Esophagus muscularis mucosa (tissue), 4 donors: Measurements from ENCODE around the gene IGF2. TPM values are rescaled to one million over a fixed set of nuclear protein-coding genes. Genes with fewer than 3 reads are reported as not detected.

Experiments
- DNase-seq: peaks from one replicate; pipeline ENCODE4 v3.0.0-alpha.2; 2017; ENCODE audit errors: extremely low spot score
- H3K27ac ChIP-seq, 4 donors: fragments of 200-600 bp; sonication (generic); replicated peaks in 1 of 4; 1 replicate in 3 of 4; 2 replicates in 1 of 4; pipeline ENCODE4 v1.5.1; 2016 to 2019; ENCODE audit warnings: mild to moderate bottlenecking in 1 of 4
- H3K27me3 ChIP-seq, 4 donors: fragments of 200-600 bp; sonication (generic); one replicate each; pipeline versions ENCODE4 v1.5.1 to v1.6.0; 2016 to 2019
- H3K36me3 ChIP-seq, 4 donors: fragments of 200-600 bp; sonication (generic); one replicate each; pipeline ENCODE4 v1.5.1; 2016 to 2019
- H3K4me1 ChIP-seq, 4 donors: fragments of 200-600 bp; sonication (generic); one replicate each; pipeline ENCODE4 v1.5.1; 2016 to 2019
- H3K4me3 ChIP-seq, 4 donors: fragments of 200-600 bp; sonication (generic); 1 replicate in 2 of 4; 2 replicates in 2 of 4; pipeline ENCODE4 v1.5.1; 2016 to 2019; ENCODE audit warnings: mild to moderate bottlenecking in 4 of 4, moderate library complexity in 1 of 4
- H3K9me3 ChIP-seq, 4 donors: fragments of 200-600 bp; sonication (generic); 1 replicate in 3 of 4; 2 replicates in 1 of 4; pipeline ENCODE4 v1.5.1; 2016 to 2019
- CTCF ChIP-seq, 3 experiments: fragments of 200-600 bp in 2 of 3; fragments of 450-650 bp in 1 of 3; sonication (generic) in 2 of 3; IDR thresholded peaks; one replicate each; pipeline ENCODE4 v1.5.1; 2017 to 2019; ENCODE audit warnings: antibody characterized with exemption in 3 of 3, mild to moderate bottlenecking in 2 of 3, moderate library complexity in 1 of 3
- EP300 ChIP-seq: sonication (generic); formaldehyde crosslinking; IDR thresholded peaks from one replicate; pipeline ENCODE4 v1.6.1; 2017; ENCODE audit warnings: antibody characterized with exemption
- POLR2A ChIP-seq: fragments of 450-650 bp; IDR thresholded peaks from one replicate; pipeline ENCODE4 v1.6.1; 2017; ENCODE audit warnings: antibody characterized with exemption, moderate library complexity, mild to moderate bottlenecking, low read depth
- POLR2AphosphoS5 ChIP-seq, 2 donors: sonication (generic); formaldehyde crosslinking; IDR thresholded peaks; one replicate each; pipeline ENCODE4 v1.6.1; 2017; ENCODE audit warnings: antibody characterized with exemption in 2 of 2
- WGBS: methylation state at CpG from one replicate; pipeline ENCODE4 v1.1.5; 2018; 5-methylcytosine and 5-hydroxymethylcytosine counted together
- intact Hi-C: fragments of 100-400 bp; cut with DNase I; formaldehyde crosslinking; loops from one replicate; pipeline ENCODE4 v1.15.1; 2023
- total RNA-seq, 4 donors: library from RNA; depleted of rRNA; stranded (reverse); fragments of >200 nt; gene quantifications; one replicate each; pipeline versions ENCODE4 v1.1.0 to v1.2.1, GENCODE V29; 2016

The IGF2 gene
- total RNA-seq, 4 donors from 2014 or later, result 25.5 to 59.6 (median 33.0) TPM

GRCh38 chr11:2136952-2137201 lies 2.3 kb downstream of the IGF2 start:
- Histone ChIP-seq H3K27me3 (peaks cover 5 to 100% (median 38%) of the 10 kb centered on the region in 4 donors), H3K4me3 (peak overlapping the region; percentile 46 to 57 (median 48)), H3K27ac (no peak overlapping the region), H3K9me3 (no peaks in the 10 kb centered on the region), H3K4me1 (peaks cover 9 to 48% (median 43%) of the 10 kb centered on the region in 4 donors), H3K36me3 (peaks cover 0 to 8% (median 0%) of the 10 kb centered on the region in 4 donors)
- WGBS, result 58% methylated on average over 8 of the region's 8 CpGs
- intact Hi-C loops, result no loop called here
- DNase-seq, result no peak
- TF ChIP-seq POLR2AphosphoS5 (IDR thresholded peaks at IDR 0.05) (no peak), CTCF (IDR thresholded peaks at IDR 0.05) (no peak), EP300 (no peak), POLR2A (no peak)

- intact Hi-C loops, result no loop called here
- H3K36me3 ChIP-seq, result peaks cover 0 to 8% (median 0%) of the 10 kb centered on the region in 4 donors
- peak overlapping the region; percentile 46 to 57 (median 48) for H3K4me3 ChIP-seq
- H3K27ac ChIP-seq, result no peak overlapping the region
- no peak for DNase-seq
- H3K4me1 ChIP-seq, result peaks cover 9 to 48% (median 43%) of the 10 kb centered on the region in 4 donors
- no peaks in the 10 kb centered on the region for H3K9me3 ChIP-seq
- H3K27me3 ChIP-seq, result peaks cover 5 to 99% (median 37%) of the 10 kb centered on the region in 4 donors
- TF ChIP-seq POLR2A (no peak), EP300 (no peak), POLR2AphosphoS5 (IDR thresholded peaks at IDR 0.05) (no peak), CTCF (IDR thresholded peaks at IDR 0.05) (no peak)
- WGBS, result 76% methylated on average over 18 of the region's 24 CpGs
These were observed 2.8 kb downstream of the IGF2 start for GRCh38 chr11:2136209-2136951.

- Histone ChIP-seq H3K4me1 (peaks cover 9 to 43% (median 40%) of the 10 kb centered on the region in 4 donors), H3K27ac (no peak overlapping the region), H3K4me3 (no peak overlapping the region), H3K36me3 (peaks cover 0 to 15% (median 0%) of the 10 kb centered on the region in 4 donors), H3K27me3 (peaks cover 5 to 99% (median 30%) of the 10 kb centered on the region in 4 donors), H3K9me3 (no peaks in the 10 kb centered on the region)
- DNase-seq, result no peak
- 89% methylated on average over 8 of the region's 14 CpGs for WGBS
- TF ChIP-seq POLR2AphosphoS5 (IDR thresholded peaks at IDR 0.05) (no peak), EP300 (no peak), CTCF (IDR thresholded peaks at IDR 0.05) (no peak), POLR2A (no peak)
- intact Hi-C loops, result no loop called here
These were observed 3.5 kb downstream of the IGF2 start for GRCh38 chr11:2135648-2136201.

GRCh38 chr11:2135018-2135569 lies 4.1 kb downstream of the IGF2 start:
- intact Hi-C loops, result no loop called here
- Histone ChIP-seq H3K4me3 (no peak overlapping the region), H3K4me1 (peaks cover 6 to 37% (median 34%) of the 10 kb centered on the region in 4 donors), H3K27ac (no peak overlapping the region), H3K36me3 (peaks cover 0 to 17% (median 0%) of the 10 kb centered on the region in 4 donors), H3K27me3 (peaks cover 5 to 99% (median 24%) of the 10 kb centered on the region in 4 donors), H3K9me3 (no peaks in the 10 kb centered on the region)
- TF ChIP-seq POLR2A, result no peak
- TF ChIP-seq EP300, result no peak
- no peak for TF ChIP-seq CTCF (IDR thresholded peaks at IDR 0.05)
- TF ChIP-seq POLR2AphosphoS5 (IDR thresholded peaks at IDR 0.05), result no peak
- WGBS, result 89% methylated on average over 19 of the region's 26 CpGs
- no peak for DNase-seq
